Spleen (tissue), 11 donors: ENCODE results near the gene FLOT1. TPM values are rescaled to one million over a fixed set of nuclear protein-coding genes. Genes with fewer than 3 reads are reported as not detected.

Source experiments
- DNase-seq: peaks from one replicate; pipeline ENCODE4 v3.0.0-alpha.2; 2020
- H3K27ac ChIP-seq, 8 donors: fragments of 200-600 bp; sonication (generic) in 7 of 8; 1 replicate in 4 of 8; 2 replicates in 4 of 8; pipeline versions ENCODE4 v1.5.0 to v1.8.0; 2016 to 2021; ENCODE audit warnings: inconsistent platforms in 4 of 8, mild to moderate bottlenecking in 4 of 8, moderate library complexity in 1 of 8
- H3K27me3 ChIP-seq, 7 donors: fragments of 200-600 bp; sonication (generic) in 6 of 7; replicated peaks in 1 of 7; 1 replicate in 4 of 7; 2 replicates in 3 of 7; pipeline versions ENCODE4 v1.5.0 to v1.8.0; 2016 to 2021; ENCODE audit warnings: inconsistent platforms in 3 of 7, mild to moderate bottlenecking in 1 of 7
- H3K36me3 ChIP-seq, 6 donors: fragments of 200-600 bp; sonication (generic) in 5 of 6; 1 replicate in 4 of 6; 2 replicates in 2 of 6; pipeline versions ENCODE4 v1.5.0 to v1.8.0; 2016 to 2021; ENCODE audit warnings: inconsistent platforms in 2 of 6
- H3K4me1 ChIP-seq, 6 donors: fragments of 200-600 bp; sonication (generic) in 5 of 6; 1 replicate in 3 of 6; 2 replicates in 3 of 6; pipeline versions ENCODE4 v1.5.0 to v1.8.0; 2016 to 2021; ENCODE audit warnings: inconsistent platforms in 3 of 6
- H3K4me3 ChIP-seq, 8 donors: fragments of 200-600 bp; sonication (generic) in 7 of 8; 1 replicate in 4 of 8; 2 replicates in 4 of 8; pipeline versions ENCODE4 v1.5.0 to v1.8.0; 2016 to 2021; ENCODE audit warnings: inconsistent platforms in 4 of 8, mild to moderate bottlenecking in 4 of 8, moderate library complexity in 2 of 8
- H3K9me3 ChIP-seq, 8 donors: fragments of 200-600 bp; sonication (generic) in 7 of 8; 1 replicate in 4 of 8; 2 replicates in 4 of 8; pipeline versions ENCODE4 v1.5.0 to v1.8.0; 2016 to 2021; ENCODE audit warnings: inconsistent platforms in 4 of 8
- POLR2A ChIP-seq, 3 donors: fragments of 450-650 bp; IDR thresholded peaks; one replicate each; pipeline ENCODE4 v1.5.1; 2017; ENCODE audit warnings: antibody characterized with exemption in 3 of 3, mild to moderate bottlenecking in 1 of 3
- POLR2AphosphoS5 ChIP-seq, 3 donors: sonication (generic); formaldehyde crosslinking; IDR thresholded peaks; one replicate each; pipeline ENCODE4 v1.5.1; 2017; ENCODE audit warnings: antibody characterized with exemption in 3 of 3
- WGBS, 5 donors: extraction: QIAGEN DNeasy Blood & Tissue Kit in 3 of 5; methylation state at CpG; one replicate each; pipeline versions ENCODE4 v1.1.5 to v1.1.7; 2013 to 2018; 5-methylcytosine and 5-hydroxymethylcytosine counted together
- intact Hi-C: fragments of 100-400 bp; cut with DNase I; formaldehyde crosslinking; loops from one replicate; pipeline ENCODE4 v1.15.0; 2023; ENCODE audit warnings: low total_unique reads
- polyA plus RNA-seq, 3 donors: library from polyadenylated mRNA; stranded (reverse); fragments of 200-250 nt; gene quantifications; one replicate each; pipeline ENCODE4 v1.2.1, GENCODE V29; 2013
- total RNA-seq, 7 donors: library from RNA; depleted of rRNA in 3 of 7; stranded (reverse); fragments of >200 nt in 3 of 7; fragmentation: NEBNext Ultra II Directional in 4 of 7; extraction: Animal tissue kit (Norgen Biotek cat#: 25700) in 4 of 7; gene quantifications; one replicate each; pipeline versions ENCODE4 v1.1.0 to v1.2.1, GENCODE V29; 2016 to 2021
- TF ChIP-seq, protein P1 (sequence below), 11 experiments: fragments of 200-600 bp in 7 of 11; fragments of 450-650 bp in 4 of 11; sonication (generic) in 4 of 11; IDR thresholded peaks in 8 of 11; conservative IDR thresholded peaks in 3 of 11; 1 replicate in 7 of 11; 2 replicates in 4 of 11; pipeline versions ENCODE4 v1.4.0 to v1.8.0; 2016 to 2021; ENCODE audit warnings: antibody characterized with exemption in 11 of 11, inconsistent platforms in 4 of 11, mild to moderate bottlenecking in 1 of 11
- donor health status: healthy with polysubstance abuse.
- donor health status: DM: no; HTN: no; CAD: no; lungs with moderate emphysema.
- donor health status: DM: no; HTN: no; CAD: no.
- donor health status: Bipolar disorder and iron deficiency.
- donor health status: healthy.
- donor health status: DM: no; HTN: no; CAD: no.
- donor health status: DM: yes; HTN: yes; CAD: no.

FLOT1 gene
- total and polyA plus RNA-seq, 10 donors: 116 to 205 (median 165) TPM

DNA sequence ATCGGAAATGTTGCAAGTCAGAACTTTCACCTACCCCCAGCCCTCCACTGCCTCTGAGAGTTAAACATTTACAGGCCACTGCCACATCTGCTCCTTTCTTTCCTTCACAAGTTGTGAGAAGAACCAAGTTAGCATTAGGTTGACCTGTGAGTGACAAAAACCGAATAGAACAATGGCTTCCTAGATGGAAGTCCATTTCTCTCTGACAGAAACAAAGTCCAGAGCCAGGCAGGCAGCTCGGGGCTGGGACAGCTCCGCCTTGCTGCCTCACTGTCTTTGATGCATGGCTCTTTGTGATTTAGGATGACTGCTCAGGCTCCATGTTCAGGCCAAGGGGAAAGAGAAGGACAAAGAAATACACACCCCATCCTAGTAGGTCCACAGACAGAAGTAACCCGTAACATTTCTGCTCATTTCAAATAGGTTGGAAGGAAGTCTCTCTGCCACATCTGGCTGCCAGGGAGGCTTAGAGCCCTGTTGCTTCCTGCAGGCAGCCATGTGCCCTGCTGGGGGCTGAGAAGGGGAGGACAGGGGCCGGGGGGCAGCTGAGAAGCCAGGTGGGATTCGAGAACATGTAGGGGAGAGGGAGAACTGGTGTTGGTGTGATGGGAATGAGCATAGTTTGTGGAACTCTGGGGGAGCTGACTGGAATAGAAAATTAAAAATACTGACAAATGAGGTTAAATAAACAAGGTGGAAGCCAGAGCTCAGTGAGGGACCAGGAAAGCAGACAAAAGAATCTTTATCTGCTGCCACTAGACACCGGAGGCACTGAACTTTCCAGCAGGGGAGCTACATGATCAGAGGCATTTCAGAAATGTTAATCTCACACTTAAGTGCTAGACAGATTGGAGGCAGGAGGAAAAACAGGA is 21.4 kb upstream of the FLOT1 start:
- peaks cover 4 to 59% (median 26%) of the 10 kb centered on the region in 6 donors for H3K4me1 ChIP-seq
- WGBS, 5 donors: 40 to 51% (median 44%) methylated on average over 8 of the region's 8 CpGs
- no peaks in the 10 kb centered on the region for H3K36me3 ChIP-seq
- peaks cover 0 to 6% (median 0%) of the 10 kb centered on the region in 7 donors for H3K27me3 ChIP-seq
- intact Hi-C loops: no loop called here
- TF ChIP-seq POLR2A (IDR thresholded peaks at IDR 0.05) (no peak), POLR2AphosphoS5 (IDR thresholded peaks at IDR 0.05) (no peak)
- TF ChIP-seq, protein P1, sequence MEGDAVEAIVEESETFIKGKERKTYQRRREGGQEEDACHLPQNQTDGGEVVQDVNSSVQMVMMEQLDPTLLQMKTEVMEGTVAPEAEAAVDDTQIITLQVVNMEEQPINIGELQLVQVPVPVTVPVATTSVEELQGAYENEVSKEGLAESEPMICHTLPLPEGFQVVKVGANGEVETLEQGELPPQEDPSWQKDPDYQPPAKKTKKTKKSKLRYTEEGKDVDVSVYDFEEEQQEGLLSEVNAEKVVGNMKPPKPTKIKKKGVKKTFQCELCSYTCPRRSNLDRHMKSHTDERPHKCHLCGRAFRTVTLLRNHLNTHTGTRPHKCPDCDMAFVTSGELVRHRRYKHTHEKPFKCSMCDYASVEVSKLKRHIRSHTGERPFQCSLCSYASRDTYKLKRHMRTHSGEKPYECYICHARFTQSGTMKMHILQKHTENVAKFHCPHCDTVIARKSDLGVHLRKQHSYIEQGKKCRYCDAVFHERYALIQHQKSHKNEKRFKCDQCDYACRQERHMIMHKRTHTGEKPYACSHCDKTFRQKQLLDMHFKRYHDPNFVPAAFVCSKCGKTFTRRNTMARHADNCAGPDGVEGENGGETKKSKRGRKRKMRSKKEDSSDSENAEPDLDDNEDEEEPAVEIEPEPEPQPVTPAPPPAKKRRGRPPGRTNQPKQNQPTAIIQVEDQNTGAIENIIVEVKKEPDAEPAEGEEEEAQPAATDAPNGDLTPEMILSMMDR (IDR thresholded peaks at IDR 0.05 in 8 of 11, conservative IDR thresholded peaks at IDR 0.05 in 3 of 11): no peak
- H3K4me3 ChIP-seq: no peak overlapping the region
- no peak overlapping the region for H3K27ac ChIP-seq
- no peaks in the 10 kb centered on the region for H3K9me3 ChIP-seq
- DNase-seq: no peak

DNA sequence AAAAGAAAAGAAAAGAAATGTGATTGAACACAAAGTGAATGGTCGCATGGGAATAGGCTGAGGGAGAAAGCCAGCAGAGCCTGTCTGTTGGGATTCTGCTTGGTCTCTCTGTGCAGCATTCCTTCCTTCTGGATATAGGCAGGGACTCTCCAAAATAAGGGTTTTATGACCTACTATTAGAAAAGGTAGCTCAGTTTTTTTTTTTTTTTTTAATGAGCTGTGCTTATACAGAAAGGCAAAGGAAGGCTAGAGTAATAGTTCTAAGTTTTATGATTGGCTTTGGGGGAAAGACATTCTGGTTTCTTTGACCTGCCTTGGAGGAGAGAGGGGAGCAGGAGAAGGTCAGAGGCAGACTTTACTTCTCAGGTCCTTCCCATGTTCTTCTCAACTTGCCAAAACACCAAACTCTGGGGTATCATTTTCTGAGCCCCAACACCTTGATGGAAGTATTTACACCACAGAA is 20.7 kb upstream of the FLOT1 start:
- Histone ChIP-seq H3K4me3 (no peak overlapping the region), H3K27ac (no peak overlapping the region), H3K4me1 (peaks cover 0 to 58% (median 24%) of the 10 kb centered on the region in 6 donors), H3K36me3 (no peaks in the 10 kb centered on the region), H3K9me3 (no peaks in the 10 kb centered on the region), H3K27me3 (peaks cover 0 to 6% (median 0%) of the 10 kb centered on the region in 7 donors)
- TF ChIP-seq POLR2A (IDR thresholded peaks at IDR 0.05) (no peak), POLR2AphosphoS5 (IDR thresholded peaks at IDR 0.05) (no peak)
- TF ChIP-seq, protein P1 (IDR thresholded peaks at IDR 0.05 in 8 of 11, conservative IDR thresholded peaks at IDR 0.05 in 3 of 11): no peak
- intact Hi-C loops: no loop called here
- no peak for DNase-seq
- 95 to 100% (median 98%) methylated on average over 1 of the region's 1 CpG for WGBS, 5 donors

GRCh38 chr6:30761791-30762429 is 19.4 kb upstream of the FLOT1 start:
- Histone ChIP-seq H3K36me3 (no peaks in the 10 kb centered on the region), H3K4me1 (peaks cover 0 to 59% (median 21%) of the 10 kb centered on the region in 6 donors), H3K27ac (no peak overlapping the region), H3K4me3 (no peak overlapping the region), H3K27me3 (peaks cover 0 to 6% (median 0%) of the 10 kb centered on the region in 7 donors), H3K9me3 (no peaks in the 10 kb centered on the region)
- no peak for DNase-seq
- TF ChIP-seq POLR2A (IDR thresholded peaks at IDR 0.05) (no peak), POLR2AphosphoS5 (IDR thresholded peaks at IDR 0.05) (no peak)
- TF ChIP-seq, protein P1 (IDR thresholded peaks at IDR 0.05 in 8 of 11, conservative IDR thresholded peaks at IDR 0.05 in 3 of 11): no peak
- intact Hi-C loops: no loop called here
- WGBS, 5 donors: 89 to 96% (median 91%) methylated on average over 4 of the region's 4 CpGs

DNA sequence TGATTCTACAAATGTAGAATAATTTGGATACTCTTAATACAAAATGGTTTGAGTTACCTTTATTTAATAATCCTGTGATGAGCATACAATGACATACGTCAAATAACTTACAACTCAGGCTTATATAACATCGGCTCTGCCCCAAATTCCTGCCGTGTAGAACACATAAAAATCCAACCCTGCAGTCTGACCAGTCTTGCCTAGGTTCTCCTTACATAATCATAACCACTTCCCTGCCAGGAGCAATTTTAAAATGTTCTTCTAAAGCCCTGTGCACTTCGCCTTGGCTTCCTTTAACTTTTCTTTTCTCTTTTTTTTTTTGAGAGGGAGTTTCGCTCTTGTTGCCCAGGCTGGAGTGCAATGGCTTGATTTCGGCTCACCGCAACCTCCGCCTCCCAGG is 18.1 kb upstream of the FLOT1 start:
- Histone ChIP-seq H3K9me3 (no peaks in the 10 kb centered on the region), H3K27ac (no peak overlapping the region), H3K36me3 (no peaks in the 10 kb centered on the region), H3K4me1 (peaks cover 0 to 60% (median 21%) of the 10 kb centered on the region in 6 donors), H3K27me3 (peaks cover 0 to 6% (median 0%) of the 10 kb centered on the region in 7 donors), H3K4me3 (no peak overlapping the region)
- intact Hi-C loops: no loop called here
- TF ChIP-seq, protein P1 (IDR thresholded peaks at IDR 0.05 in 8 of 11, conservative IDR thresholded peaks at IDR 0.05 in 3 of 11): no peak
- TF ChIP-seq POLR2A (IDR thresholded peaks at IDR 0.05) (no peak), POLR2AphosphoS5 (IDR thresholded peaks at IDR 0.05) (no peak)
- DNase-seq: no peak
- WGBS, 5 donors: 65 to 80% (median 71%) methylated on average over 8 of the region's 8 CpGs
